Prostate gland (tissue), 2 donors: ENCODE measurements around the gene TSEN34. TPM values are rescaled to one million over a fixed set of nuclear protein-coding genes. Genes with fewer than 3 reads are reported as not detected.

Experiments
- DNase-seq: peaks from one replicate; pipeline ENCODE4 v3.0.0-alpha.2; 2019; ENCODE audit warnings: low spot score
- H3K27ac ChIP-seq, 2 donors: fragments of 200-600 bp; sonication (generic); 2 replicates each; pipeline ENCODE4 v1.5.1; 2017 to 2019
- H3K27me3 ChIP-seq: fragments of 200-600 bp; sonication (generic); replicated peaks from 2 replicates; pipeline ENCODE4 v1.5.1; 2019; ENCODE audit not compliant: insufficient read depth
- H3K36me3 ChIP-seq, 2 donors: fragments of 200-600 bp; sonication (generic); 1 replicate in 1 of 2; 2 replicates in 1 of 2; pipeline versions ENCODE4 v1.5.1 to v1.8.1; 2017 to 2019
- H3K4me1 ChIP-seq: fragments of 200-600 bp; sonication (generic); replicated peaks from 2 replicates; pipeline ENCODE4 v1.5.1; 2019
- H3K4me3 ChIP-seq, 2 donors: fragments of 200-600 bp; sonication (generic); 2 replicates each; pipeline ENCODE4 v1.5.1; 2017 to 2019
- H3K9me3 ChIP-seq: fragments of 200-600 bp; sonication (generic); 2 replicates; pipeline ENCODE4 v1.5.1; 2017
- POLR2A ChIP-seq: fragments of 450-650 bp; IDR thresholded peaks from one replicate; pipeline ENCODE4 v1.6.1; 2016; ENCODE audit warnings: antibody characterized with exemption, mild to moderate bottlenecking
- POLR2AphosphoS5 ChIP-seq: sonication (generic); formaldehyde crosslinking; IDR thresholded peaks from one replicate; pipeline ENCODE4 v1.6.1; 2017; ENCODE audit warnings: antibody characterized with exemption
- WGBS: methylation state at CpG from one replicate; pipeline ENCODE4 v1.1.5; 2018; 5-methylcytosine and 5-hydroxymethylcytosine counted together
- intact Hi-C: fragments of 100-400 bp; cut with DNase I; formaldehyde crosslinking; loops from one replicate; pipeline ENCODE4 v1.14.2; 2022
- total RNA-seq, 2 donors: library from RNA; depleted of rRNA; stranded (reverse); fragments of >200 nt; gene quantifications; one replicate each; pipeline ENCODE4 v1.1.0, GENCODE V29; 2016
- TF ChIP-seq, protein P1 (sequence below), 4 experiments: fragments of 200-600 bp in 2 of 4; fragments of 450-650 bp in 2 of 4; sonication (generic) in 2 of 4; IDR thresholded peaks; 1 replicate in 3 of 4; 2 replicates in 1 of 4; pipeline ENCODE4 v1.5.1; 2016 to 2019; ENCODE audit warnings: antibody characterized with exemption in 4 of 4, mild to moderate bottlenecking in 2 of 4, moderate library complexity in 2 of 4

Gene TSEN34
- total RNA-seq, 2 donors from 2014 or later, result 122 to 163 TPM

DNA sequence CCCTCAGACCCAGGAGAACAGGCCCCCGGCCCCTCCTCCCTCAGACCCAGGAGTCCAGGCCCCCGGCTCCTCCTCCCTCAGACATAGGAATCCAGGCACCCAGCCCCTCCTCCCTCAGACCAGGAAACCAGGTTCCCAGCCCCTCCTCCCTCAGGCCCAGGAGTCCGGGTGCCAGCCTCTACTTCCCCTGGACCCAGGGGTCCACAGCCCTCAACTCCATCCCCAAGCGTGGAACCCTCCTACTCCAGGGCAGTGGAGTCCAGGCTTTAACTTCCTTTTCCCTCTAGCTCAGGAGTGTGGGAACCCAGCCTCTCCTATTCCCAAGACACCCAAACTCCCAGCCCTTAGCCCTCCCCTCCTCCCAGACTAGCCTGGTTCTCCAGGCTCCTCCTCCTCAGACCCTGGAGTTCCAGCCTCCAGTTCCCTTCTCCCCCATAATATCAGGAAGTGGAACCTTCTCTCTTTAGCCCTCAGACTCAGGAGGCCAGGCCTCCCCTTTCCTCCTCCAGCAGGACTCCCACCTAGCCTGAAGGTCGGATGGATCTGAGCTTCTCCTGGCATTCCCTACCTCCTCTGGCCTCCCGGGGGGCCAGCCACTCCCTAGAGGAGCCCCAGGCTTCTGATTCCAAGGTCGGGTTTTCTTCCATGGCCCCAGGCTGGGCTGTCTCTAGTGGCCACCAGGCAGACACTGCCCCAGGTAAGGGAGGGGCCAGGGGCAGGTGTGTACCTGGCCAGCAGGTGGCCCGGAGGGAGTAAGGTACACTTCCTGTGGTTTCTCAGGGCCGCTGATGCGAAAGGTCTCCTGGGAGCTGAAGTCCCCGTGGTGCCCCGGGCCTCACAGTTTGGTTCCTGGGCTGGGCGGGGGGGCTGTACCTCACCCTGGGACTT, 18.4 kb upstream of the TSEN34 start, which contains the start of gene TMC4:
Gene TMC4, minus strand, starts transcription at position 690 of the 888 bp plus-strand sequence. Its CDS starts 43 bp downstream, at position 647.
- H3K36me3 ChIP-seq, result no peaks in the 10 kb centered on the region
- WGBS, result 17% methylated on average over 11 of the region's 13 CpGs
- DNase-seq, result peak; percentile 74
- H3K9me3 ChIP-seq, result no peaks in the 10 kb centered on the region
- intact Hi-C loops, result no loop called here
- peak within 1 kb of the TSS; percentile 86 to 89 for H3K27ac ChIP-seq
- no peaks in the 10 kb centered on the region for H3K27me3 ChIP-seq
- peak within 1 kb of the TSS; percentile 36 to 42 for H3K4me3 ChIP-seq
- H3K4me1 ChIP-seq, result no peaks in the 10 kb centered on the region
- TF ChIP-seq POLR2AphosphoS5 (peak; percentile 62), POLR2A (peak; percentile 51)
- TF ChIP-seq, protein P1, sequence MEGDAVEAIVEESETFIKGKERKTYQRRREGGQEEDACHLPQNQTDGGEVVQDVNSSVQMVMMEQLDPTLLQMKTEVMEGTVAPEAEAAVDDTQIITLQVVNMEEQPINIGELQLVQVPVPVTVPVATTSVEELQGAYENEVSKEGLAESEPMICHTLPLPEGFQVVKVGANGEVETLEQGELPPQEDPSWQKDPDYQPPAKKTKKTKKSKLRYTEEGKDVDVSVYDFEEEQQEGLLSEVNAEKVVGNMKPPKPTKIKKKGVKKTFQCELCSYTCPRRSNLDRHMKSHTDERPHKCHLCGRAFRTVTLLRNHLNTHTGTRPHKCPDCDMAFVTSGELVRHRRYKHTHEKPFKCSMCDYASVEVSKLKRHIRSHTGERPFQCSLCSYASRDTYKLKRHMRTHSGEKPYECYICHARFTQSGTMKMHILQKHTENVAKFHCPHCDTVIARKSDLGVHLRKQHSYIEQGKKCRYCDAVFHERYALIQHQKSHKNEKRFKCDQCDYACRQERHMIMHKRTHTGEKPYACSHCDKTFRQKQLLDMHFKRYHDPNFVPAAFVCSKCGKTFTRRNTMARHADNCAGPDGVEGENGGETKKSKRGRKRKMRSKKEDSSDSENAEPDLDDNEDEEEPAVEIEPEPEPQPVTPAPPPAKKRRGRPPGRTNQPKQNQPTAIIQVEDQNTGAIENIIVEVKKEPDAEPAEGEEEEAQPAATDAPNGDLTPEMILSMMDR (IDR thresholded peaks at IDR 0.05), result peak in 3 of 4 experiments; percentile 15 to 86 (median 70)

DNA sequence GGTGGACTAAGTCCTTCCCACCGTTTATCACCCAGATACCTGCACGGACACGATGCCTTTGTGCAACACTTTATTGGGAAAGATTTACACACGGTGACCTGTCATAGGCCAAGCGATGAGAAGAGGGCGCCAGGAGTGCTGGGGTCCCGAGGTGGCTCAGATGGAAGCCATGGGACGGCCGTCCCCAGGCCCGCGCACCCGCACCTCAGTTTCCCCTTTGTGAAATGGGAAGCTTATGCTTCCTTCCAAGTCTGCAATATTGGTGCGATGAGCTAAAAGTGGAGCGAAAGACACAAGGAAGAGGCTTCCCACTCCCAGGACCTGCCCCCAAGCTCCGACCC, 17.8 kb upstream of the TSEN34 start:
- Histone ChIP-seq H3K9me3 (no peaks in the 10 kb centered on the region), H3K36me3 (no peaks in the 10 kb centered on the region), H3K4me1 (no peaks in the 10 kb centered on the region), H3K4me3 (peak overlapping the region in 1 of 2 donors; percentile 42), H3K27me3 (no peaks in the 10 kb centered on the region), H3K27ac (peak overlapping the region; percentile 86 to 89)
- 49% methylated on average over 15 of the region's 15 CpGs for WGBS
- intact Hi-C loops, result no loop called here
- DNase-seq, result no peak
- TF ChIP-seq POLR2A (no peak), POLR2AphosphoS5 (no peak)
- TF ChIP-seq, protein P1 (IDR thresholded peaks at IDR 0.05), result no peak

DNA sequence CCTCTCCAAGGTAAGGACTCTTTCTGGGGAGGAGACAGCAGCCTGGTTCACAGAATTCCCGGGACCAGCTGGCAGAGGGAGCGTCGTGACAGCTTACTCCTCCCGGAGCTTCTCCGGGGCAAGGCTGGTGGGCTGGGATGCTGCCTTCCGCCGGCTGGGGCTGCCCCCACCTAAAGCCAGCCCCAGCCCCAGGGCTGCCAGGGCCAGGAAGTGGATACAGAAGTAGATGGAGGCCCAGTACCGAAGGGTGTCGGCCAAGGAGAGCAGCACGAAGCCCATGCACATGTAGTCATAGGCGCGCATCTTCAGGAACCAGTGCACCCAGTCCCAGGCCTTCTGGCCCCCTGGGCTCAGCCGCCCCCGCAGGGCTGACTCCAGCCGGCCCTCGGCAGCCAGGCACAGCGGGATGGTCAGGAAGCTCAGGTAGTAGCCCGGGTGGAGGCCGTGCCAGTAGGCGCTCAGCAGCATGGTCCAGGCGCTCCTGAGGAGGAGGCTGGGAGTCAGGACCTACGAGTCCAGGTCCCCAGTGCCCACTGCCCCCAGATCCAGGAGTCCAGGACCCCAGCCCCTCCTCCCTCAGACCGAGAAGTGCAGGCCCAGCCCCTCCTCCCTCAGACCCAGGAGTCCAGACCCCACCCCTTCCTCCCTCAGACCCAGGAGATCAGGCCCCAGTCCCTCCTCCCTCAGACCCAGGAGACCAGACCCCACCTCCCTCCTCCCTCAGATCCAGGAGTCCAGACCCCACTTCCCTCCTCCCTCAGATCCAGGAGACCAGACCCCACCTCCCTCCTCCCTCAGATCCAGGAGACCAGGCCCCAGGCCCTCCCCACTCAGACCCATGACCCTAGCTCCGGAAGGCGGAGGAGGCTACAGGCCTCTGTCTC, 16.9 kb upstream of the TSEN34 start:
- H3K36me3 ChIP-seq, result no peaks in the 10 kb centered on the region
- H3K9me3 ChIP-seq, result no peaks in the 10 kb centered on the region
- H3K27ac ChIP-seq, result no peak overlapping the region
- H3K4me1 ChIP-seq, result no peaks in the 10 kb centered on the region
- no peak for DNase-seq
- TF ChIP-seq POLR2AphosphoS5 (no peak), POLR2A (no peak)
- TF ChIP-seq, protein P1 (IDR thresholded peaks at IDR 0.05), result no peak
- no peak overlapping the region for H3K4me3 ChIP-seq
- H3K27me3 ChIP-seq, result no peaks in the 10 kb centered on the region
- WGBS, result 78% methylated on average over 20 of the region's 25 CpGs
- intact Hi-C loops, result no loop called here

DNA sequence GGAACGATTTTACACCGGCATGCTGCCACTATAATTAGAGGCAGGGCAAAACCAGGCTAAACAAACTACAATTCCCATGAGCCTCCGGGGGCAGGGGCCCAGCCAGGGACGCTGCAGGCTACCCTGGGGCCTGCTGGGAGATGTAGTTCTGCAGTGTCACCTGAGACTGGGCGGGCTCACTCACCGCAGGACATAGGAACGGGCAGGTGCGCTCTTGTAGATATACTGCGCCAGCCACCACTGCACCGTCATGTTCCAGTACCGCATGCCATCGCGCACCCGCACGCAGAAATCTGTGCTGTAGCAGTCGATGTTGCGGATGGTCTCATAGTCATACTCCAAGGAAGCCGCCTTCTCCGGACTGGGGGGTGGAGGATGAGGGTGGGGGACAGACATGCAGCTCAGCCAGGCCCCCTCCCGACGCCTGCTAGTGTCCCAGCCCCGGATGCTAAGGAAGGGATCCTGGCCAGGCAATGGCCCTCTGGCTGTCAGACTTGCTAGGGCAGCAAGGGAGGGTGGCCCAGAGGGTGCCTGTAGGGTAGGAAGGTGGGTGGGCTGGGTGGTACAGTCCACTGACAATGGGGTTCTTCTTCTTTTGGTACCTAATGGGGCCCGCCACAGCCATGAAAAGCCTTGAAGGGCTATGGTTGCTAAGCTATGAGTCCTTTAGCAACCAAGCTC, 12.4 kb upstream of the TSEN34 start:
- Histone ChIP-seq H3K4me1 (no peaks in the 10 kb centered on the region), H3K36me3 (no peaks in the 10 kb centered on the region), H3K4me3 (no peak overlapping the region), H3K27ac (no peak overlapping the region), H3K27me3 (no peaks in the 10 kb centered on the region), H3K9me3 (no peaks in the 10 kb centered on the region)
- no peak for DNase-seq
- intact Hi-C loops, result no loop called here
- TF ChIP-seq, protein P1 (IDR thresholded peaks at IDR 0.05), result no peak
- TF ChIP-seq POLR2A (no peak), POLR2AphosphoS5 (peak; percentile 54)
- 86% methylated on average over 21 of the region's 23 CpGs for WGBS
